ENCODE measurements around the gene NTNG2.

NTNG2 gene

GRCh38 chr9:132146575-132146974 lies 15.3 kb upstream of the NTNG2 start:
- Histone ChIP-seq H2AK5ac (ENCODE audit: low read depth, low read length) (peak overlapping the region; percentile 41), H3K27ac (replicated peaks; ENCODE audit: low read length) (no peak overlapping the region), H3K9me3 (replicated peaks in 1 of 2; ENCODE audit: control insufficient read depth in 2 of 2, insufficient read depth in 1 of 2, low read depth in 1 of 2, low read length in 2 of 2) (peaks cover 0 to 1% of the 10 kb centered on the region in 2 donors), H3K9ac (ENCODE audit: low read depth, low read length, poor library complexity) (no peak overlapping the region), H3K4me1 (ENCODE audit: control insufficient read depth in 2 of 2, insufficient read depth in 1 of 2, low read depth in 1 of 2, low read length in 2 of 2) (peaks cover 0 to 11% of the 10 kb centered on the region in 2 donors), H3K36me3 (replicated peaks in 1 of 2; ENCODE audit: control insufficient read depth in 2 of 2, insufficient read depth in 2 of 2, low read length in 2 of 2) (no peaks in the 10 kb centered on the region), H4K8ac (ENCODE audit: low read depth, low read length) (no peak overlapping the region), H3K4me3 (ENCODE audit: low read length in 2 of 2) (no peak overlapping the region), H3K27me3 (ENCODE audit: control insufficient read depth in 3 of 3, insufficient read depth in 3 of 3, low read depth in 1 of 3, low read length in 3 of 3) (peaks cover 0 to 19% (median 0%) of the 10 kb centered on the region in 3 experiments), H4K91ac (ENCODE audit: low read depth, low read length, poor library complexity) (no peak overlapping the region), H2BK15ac (ENCODE audit: low read length) (no peak overlapping the region), H3K79me1 (ENCODE audit: low read depth, low read length) (no peaks in the 10 kb centered on the region), H3K14ac (ENCODE audit: low read length) (no peak overlapping the region), H2BK12ac (ENCODE audit: low read length) (no peak overlapping the region), H3K18ac (ENCODE audit: low read length) (peak overlapping the region; percentile 44), H3K4ac (ENCODE audit: low read length) (no peak overlapping the region), H3K4me2 (ENCODE audit: insufficient read depth, low read length, poor library complexity, severe bottlenecking) (no peak overlapping the region), H2AFZ (ENCODE audit: low read length) (peak overlapping the region; percentile 34), H3K23ac (ENCODE audit: low read depth, low read length, poor library complexity) (no peak overlapping the region), H2BK5ac (ENCODE audit: low read length) (no peak overlapping the region), H2BK120ac (ENCODE audit: low read depth, low read length) (no peak overlapping the region)
- DNase-seq (ENCODE audit: low spot score): no peak
- no CpG with 5 or more reads among the region's 13 CpGs for WGBS, 2 donors (ENCODE audit: extremely low coverage in 2 of 2, insufficient read length in 2 of 2, insufficient replicate concordance in 1 of 2)

- no peak overlapping the region for H2AK5ac ChIP-seq (ENCODE audit: low read depth, low read length)
- H3K9ac ChIP-seq (ENCODE audit: low read depth, low read length, poor library complexity): no peak overlapping the region
- no peaks in the 10 kb centered on the region for H3K36me3 ChIP-seq (replicated peaks in 1 of 2; ENCODE audit: control insufficient read depth in 2 of 2, insufficient read depth in 2 of 2, low read length in 2 of 2)
- no peaks in the 10 kb centered on the region for H3K79me1 ChIP-seq (ENCODE audit: low read depth, low read length)
- no peak for DNase-seq (ENCODE audit: low spot score)
- H2BK5ac ChIP-seq (ENCODE audit: low read length): no peak overlapping the region
- no peak overlapping the region for H2BK15ac ChIP-seq (ENCODE audit: low read length)
- H3K4ac ChIP-seq (ENCODE audit: low read length): no peak overlapping the region
- H3K9me3 ChIP-seq (replicated peaks in 1 of 2; ENCODE audit: control insufficient read depth in 2 of 2, insufficient read depth in 1 of 2, low read depth in 1 of 2, low read length in 2 of 2): peaks cover 0 to 1% of the 10 kb centered on the region in 2 donors
- H2AFZ ChIP-seq (ENCODE audit: low read length): no peak overlapping the region
- no peak overlapping the region for H3K18ac ChIP-seq (ENCODE audit: low read length)
- no peak overlapping the region for H2BK120ac ChIP-seq (ENCODE audit: low read depth, low read length)
- no peak overlapping the region for H3K27ac ChIP-seq (replicated peaks; ENCODE audit: low read length)
- no peak overlapping the region for H3K4me2 ChIP-seq (ENCODE audit: insufficient read depth, low read length, poor library complexity, severe bottlenecking)
- peaks cover 0 to 23% (median 0%) of the 10 kb centered on the region in 3 experiments for H3K27me3 ChIP-seq (ENCODE audit: control insufficient read depth in 3 of 3, insufficient read depth in 3 of 3, low read depth in 1 of 3, low read length in 3 of 3)
- H2BK12ac ChIP-seq (ENCODE audit: low read length): no peak overlapping the region
- H3K4me1 ChIP-seq (ENCODE audit: control insufficient read depth in 2 of 2, insufficient read depth in 1 of 2, low read depth in 1 of 2, low read length in 2 of 2): peaks cover 0 to 6% of the 10 kb centered on the region in 2 donors
- WGBS, 2 donors (ENCODE audit: extremely low coverage in 2 of 2, insufficient read length in 2 of 2, insufficient replicate concordance in 1 of 2): no CpG with 5 or more reads among the region's 4 CpGs
- no peak overlapping the region for H3K14ac ChIP-seq (ENCODE audit: low read length)
- no peak overlapping the region for H4K91ac ChIP-seq (ENCODE audit: low read depth, low read length, poor library complexity)
- H4K8ac ChIP-seq (ENCODE audit: low read depth, low read length): no peak overlapping the region
- no peak overlapping the region for H3K23ac ChIP-seq (ENCODE audit: low read depth, low read length, poor library complexity)
- no peak overlapping the region for H3K4me3 ChIP-seq (ENCODE audit: low read length in 2 of 2)
Observed at GRCh38 chr9:132147331-132147730, 14.5 kb upstream of the NTNG2 start.

GRCh38 chr9:132147839-132148238 lies 14.0 kb upstream of the NTNG2 start:
- H2BK5ac ChIP-seq (ENCODE audit: low read length): no peak overlapping the region
- peaks cover 0 to 29% (median 0%) of the 10 kb centered on the region in 3 experiments for H3K27me3 ChIP-seq (ENCODE audit: control insufficient read depth in 3 of 3, insufficient read depth in 3 of 3, low read depth in 1 of 3, low read length in 3 of 3)
- H2BK12ac ChIP-seq (ENCODE audit: low read length): no peak overlapping the region
- no peak overlapping the region for H4K91ac ChIP-seq (ENCODE audit: low read depth, low read length, poor library complexity)
- no peak overlapping the region for H3K4me2 ChIP-seq (ENCODE audit: insufficient read depth, low read length, poor library complexity, severe bottlenecking)
- no peak overlapping the region for H3K27ac ChIP-seq (replicated peaks; ENCODE audit: low read length)
- H3K4me1 ChIP-seq (ENCODE audit: control insufficient read depth in 2 of 2, insufficient read depth in 1 of 2, low read depth in 1 of 2, low read length in 2 of 2): peaks cover 0 to 5% of the 10 kb centered on the region in 2 donors
- no peak overlapping the region for H3K9ac ChIP-seq (ENCODE audit: low read depth, low read length, poor library complexity)
- H3K18ac ChIP-seq (ENCODE audit: low read length): no peak overlapping the region
- H3K4ac ChIP-seq (ENCODE audit: low read length): no peak overlapping the region
- no peak overlapping the region for H2AFZ ChIP-seq (ENCODE audit: low read length)
- no peak overlapping the region for H3K14ac ChIP-seq (ENCODE audit: low read length)
- no peak overlapping the region for H3K23ac ChIP-seq (ENCODE audit: low read depth, low read length, poor library complexity)
- H2AK5ac ChIP-seq (ENCODE audit: low read depth, low read length): peak overlapping the region; percentile 41
- H3K9me3 ChIP-seq (replicated peaks in 1 of 2; ENCODE audit: control insufficient read depth in 2 of 2, insufficient read depth in 1 of 2, low read depth in 1 of 2, low read length in 2 of 2): peaks cover 0 to 1% of the 10 kb centered on the region in 2 donors
- DNase-seq (ENCODE audit: low spot score): no peak
- H2BK15ac ChIP-seq (ENCODE audit: low read length): no peak overlapping the region
- no CpG with 5 or more reads among the region's 8 CpGs for WGBS, 2 donors (ENCODE audit: extremely low coverage in 2 of 2, insufficient read length in 2 of 2, insufficient replicate concordance in 1 of 2)
- H3K79me1 ChIP-seq (ENCODE audit: low read depth, low read length): no peaks in the 10 kb centered on the region
- H4K8ac ChIP-seq (ENCODE audit: low read depth, low read length): no peak overlapping the region
- no peak overlapping the region for H3K4me3 ChIP-seq (ENCODE audit: low read length in 2 of 2)
- H2BK120ac ChIP-seq (ENCODE audit: low read depth, low read length): no peak overlapping the region
- no peaks in the 10 kb centered on the region for H3K36me3 ChIP-seq (replicated peaks in 1 of 2; ENCODE audit: control insufficient read depth in 2 of 2, insufficient read depth in 2 of 2, low read length in 2 of 2)

- no peak overlapping the region for H4K8ac ChIP-seq (ENCODE audit: low read depth, low read length)
- H3K4me1 ChIP-seq (ENCODE audit: control insufficient read depth in 2 of 2, insufficient read depth in 1 of 2, low read depth in 1 of 2, low read length in 2 of 2): peaks cover 0 to 5% of the 10 kb centered on the region in 2 donors
- no peaks in the 10 kb centered on the region for H3K79me1 ChIP-seq (ENCODE audit: low read depth, low read length)
- no peak overlapping the region for H2BK15ac ChIP-seq (ENCODE audit: low read length)
- no peak overlapping the region for H3K23ac ChIP-seq (ENCODE audit: low read depth, low read length, poor library complexity)
- H3K18ac ChIP-seq (ENCODE audit: low read length): peak overlapping the region; percentile 39
- no peak for DNase-seq (ENCODE audit: low spot score)
- H3K4me2 ChIP-seq (ENCODE audit: insufficient read depth, low read length, poor library complexity, severe bottlenecking): no peak overlapping the region
- no peak overlapping the region for H3K9ac ChIP-seq (ENCODE audit: low read depth, low read length, poor library complexity)
- H2BK12ac ChIP-seq (ENCODE audit: low read length): no peak overlapping the region
- no CpG with 5 or more reads among the region's 10 CpGs for WGBS, 2 donors (ENCODE audit: extremely low coverage in 2 of 2, insufficient read length in 2 of 2, insufficient replicate concordance in 1 of 2)
- H3K4me3 ChIP-seq (ENCODE audit: low read length in 2 of 2): no peak overlapping the region
- H4K91ac ChIP-seq (ENCODE audit: low read depth, low read length, poor library complexity): no peak overlapping the region
- H2BK5ac ChIP-seq (ENCODE audit: low read length): no peak overlapping the region
- peaks cover 0 to 52% (median 0%) of the 10 kb centered on the region in 3 experiments for H3K27me3 ChIP-seq (ENCODE audit: control insufficient read depth in 3 of 3, insufficient read depth in 3 of 3, low read depth in 1 of 3, low read length in 3 of 3)
- H2AFZ ChIP-seq (ENCODE audit: low read length): no peak overlapping the region
- no peak overlapping the region for H2AK5ac ChIP-seq (ENCODE audit: low read depth, low read length)
- H3K9me3 ChIP-seq (replicated peaks in 1 of 2; ENCODE audit: control insufficient read depth in 2 of 2, insufficient read depth in 1 of 2, low read depth in 1 of 2, low read length in 2 of 2): peaks cover 0 to 1% of the 10 kb centered on the region in 2 donors
- H3K14ac ChIP-seq (ENCODE audit: low read length): no peak overlapping the region
- no peak overlapping the region for H3K4ac ChIP-seq (ENCODE audit: low read length)
- H2BK120ac ChIP-seq (ENCODE audit: low read depth, low read length): no peak overlapping the region
- no peak overlapping the region for H3K27ac ChIP-seq (replicated peaks; ENCODE audit: low read length)
- no peaks in the 10 kb centered on the region for H3K36me3 ChIP-seq (replicated peaks in 1 of 2; ENCODE audit: control insufficient read depth in 2 of 2, insufficient read depth in 2 of 2, low read length in 2 of 2)
Observed at GRCh38 chr9:132150256-132150655, 11.6 kb upstream of the NTNG2 start.
